Measurements from ENCODE around the gene CHAF1A. TPM values are rescaled to one million over a fixed set of nuclear protein-coding genes. Genes with fewer than 3 reads are reported as not detected.
A peak's percentile ranks its signal among the peaks of the same experiment; 100 is the strongest.

The CHAF1A gene
- total RNA-seq, 3 donors from 2014 or later = 17.3 to 24.9 (median 18.1) TPM

DNA sequence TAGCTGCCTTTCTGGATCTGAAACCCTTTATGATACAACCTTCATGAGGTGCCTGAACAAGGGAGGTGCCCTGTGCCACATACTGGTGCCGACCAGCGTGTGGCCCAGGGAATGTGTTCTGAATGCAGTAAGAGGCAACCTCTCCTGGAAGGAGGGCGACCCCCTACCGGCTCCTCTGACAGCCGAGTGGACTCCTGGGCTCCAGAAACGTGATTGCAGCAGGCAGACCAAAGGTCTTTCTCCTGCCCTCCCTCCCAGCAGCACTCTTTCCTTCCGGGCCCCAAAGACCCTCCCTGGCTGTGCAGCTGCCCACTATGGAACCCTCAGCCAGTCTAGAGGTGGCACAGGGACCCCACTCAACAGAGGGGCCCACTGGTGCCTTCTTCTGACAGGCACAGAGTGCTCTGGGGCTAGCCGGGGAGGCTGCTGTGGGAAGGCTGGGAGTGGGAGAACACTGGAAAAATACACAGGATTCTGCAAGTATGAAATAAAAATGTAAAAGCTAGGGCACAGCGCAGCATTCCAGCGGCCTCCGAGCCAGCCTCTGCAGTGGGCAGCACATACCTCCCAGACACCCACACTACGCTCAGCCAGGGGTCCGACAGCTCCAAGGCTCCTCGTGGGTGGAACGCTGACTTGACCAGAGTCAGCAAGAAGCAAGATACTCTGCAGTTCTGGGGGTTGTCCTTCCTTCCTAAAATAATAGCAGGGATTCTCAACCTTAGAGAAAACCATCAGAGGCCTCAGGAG, 17.0 kb upstream of the CHAF1A start:
- Histone ChIP-seq H3K9me3 (no peaks in the 10 kb centered on the region), H3K36me3 (ENCODE audit: low read depth) (no peaks in the 10 kb centered on the region), H3K4me3 (no peak overlapping the region), H3K4me1 (ENCODE audit: low read depth) (peaks cover 2% of the 10 kb centered on the region)
- ATAC-seq (no peak), DNase-seq (no peak)
- intact Hi-C loops (cut with DNase I, micrococcal nuclease) = no loop called here
- TF ChIP-seq, protein P1, sequence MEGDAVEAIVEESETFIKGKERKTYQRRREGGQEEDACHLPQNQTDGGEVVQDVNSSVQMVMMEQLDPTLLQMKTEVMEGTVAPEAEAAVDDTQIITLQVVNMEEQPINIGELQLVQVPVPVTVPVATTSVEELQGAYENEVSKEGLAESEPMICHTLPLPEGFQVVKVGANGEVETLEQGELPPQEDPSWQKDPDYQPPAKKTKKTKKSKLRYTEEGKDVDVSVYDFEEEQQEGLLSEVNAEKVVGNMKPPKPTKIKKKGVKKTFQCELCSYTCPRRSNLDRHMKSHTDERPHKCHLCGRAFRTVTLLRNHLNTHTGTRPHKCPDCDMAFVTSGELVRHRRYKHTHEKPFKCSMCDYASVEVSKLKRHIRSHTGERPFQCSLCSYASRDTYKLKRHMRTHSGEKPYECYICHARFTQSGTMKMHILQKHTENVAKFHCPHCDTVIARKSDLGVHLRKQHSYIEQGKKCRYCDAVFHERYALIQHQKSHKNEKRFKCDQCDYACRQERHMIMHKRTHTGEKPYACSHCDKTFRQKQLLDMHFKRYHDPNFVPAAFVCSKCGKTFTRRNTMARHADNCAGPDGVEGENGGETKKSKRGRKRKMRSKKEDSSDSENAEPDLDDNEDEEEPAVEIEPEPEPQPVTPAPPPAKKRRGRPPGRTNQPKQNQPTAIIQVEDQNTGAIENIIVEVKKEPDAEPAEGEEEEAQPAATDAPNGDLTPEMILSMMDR (IDR thresholded peaks at IDR 0.05) = no peak

DNA sequence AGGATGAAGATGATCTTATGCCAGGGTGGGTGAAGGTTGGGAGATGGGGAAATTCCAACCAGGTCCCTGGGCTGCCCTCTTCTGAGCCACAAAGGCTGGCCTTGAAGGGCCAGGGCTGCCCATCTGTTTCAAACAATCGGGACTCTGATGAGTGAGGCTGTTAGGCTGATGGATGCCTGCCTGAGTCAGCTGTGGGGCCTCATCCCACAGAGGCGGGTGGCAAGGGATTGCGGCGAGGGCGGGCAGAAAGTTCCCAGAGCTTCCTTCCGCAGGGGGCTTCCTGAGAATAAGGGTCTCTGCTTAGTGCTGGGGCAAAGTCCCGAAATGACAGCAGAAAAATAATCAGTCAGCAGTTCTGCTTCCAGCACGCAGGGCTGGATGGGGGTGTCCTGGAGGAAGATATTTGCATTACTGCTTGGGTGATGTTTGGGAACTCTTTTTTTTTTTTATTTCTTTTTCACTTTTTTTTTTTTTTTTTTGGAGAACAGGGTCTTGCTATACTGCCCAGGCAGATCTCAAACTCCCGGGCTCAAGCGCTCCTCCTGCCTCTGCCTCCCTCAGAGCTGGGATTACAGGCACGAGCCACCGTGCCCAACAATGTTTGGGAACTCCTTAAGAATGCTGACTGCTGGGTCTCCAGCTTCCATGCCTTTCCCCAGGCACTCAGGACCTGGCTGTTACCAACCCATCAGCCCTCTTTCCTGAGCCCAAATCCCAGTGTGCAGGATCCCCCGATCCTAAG, 16.2 kb upstream of the CHAF1A start:
- no peaks in the 10 kb centered on the region for H3K36me3 ChIP-seq (ENCODE audit: low read depth)
- intact Hi-C loops (cut with DNase I, micrococcal nuclease) = no loop called here
- TF ChIP-seq, protein P1 (IDR thresholded peaks at IDR 0.05) = no peak
- no peak overlapping the region for H3K4me3 ChIP-seq
- H3K4me1 ChIP-seq (ENCODE audit: low read depth) = peaks cover 5% of the 10 kb centered on the region
- ATAC-seq (no peak), DNase-seq (no peak)
- H3K9me3 ChIP-seq = no peaks in the 10 kb centered on the region

DNA sequence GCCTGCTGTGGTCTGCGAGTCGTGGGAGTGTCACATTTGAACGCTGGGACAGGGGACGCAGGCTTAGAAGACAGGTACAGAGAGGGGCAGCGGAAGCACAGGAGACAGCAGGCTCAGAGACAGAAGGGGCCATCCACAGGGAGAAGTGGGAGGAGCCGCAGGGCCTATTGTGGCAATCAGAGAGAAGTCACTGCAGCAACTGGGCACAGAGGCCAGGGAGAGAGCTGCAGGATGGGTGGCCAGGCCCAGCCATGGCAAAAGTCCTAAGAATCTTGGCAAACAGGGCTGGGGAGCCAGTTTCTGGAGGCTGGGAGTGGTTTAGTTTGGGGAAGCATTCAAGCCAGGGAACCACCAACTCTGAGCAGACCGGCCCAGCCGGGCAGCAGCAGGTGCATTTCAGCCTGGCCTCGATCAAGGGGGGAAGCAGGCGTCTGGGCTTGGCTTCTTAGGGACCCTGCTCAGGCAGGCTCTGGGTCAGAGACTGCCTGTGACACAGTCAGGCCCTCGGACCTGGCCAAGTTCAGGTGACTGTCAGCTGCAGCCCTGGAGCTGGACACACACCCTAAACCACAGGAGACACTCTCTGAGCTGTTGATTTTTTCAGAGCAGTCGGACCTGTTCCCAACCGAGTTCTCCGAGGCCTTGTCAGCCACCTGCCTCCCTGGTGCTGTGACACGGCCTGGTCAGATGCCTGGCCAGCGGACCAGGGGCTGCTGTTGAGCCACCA, 13.9 kb upstream of the CHAF1A start:
- no peak overlapping the region for H3K4me3 ChIP-seq
- peaks cover 12% of the 10 kb centered on the region for H3K4me1 ChIP-seq (ENCODE audit: low read depth)
- no peak for DNase-seq
- TF ChIP-seq, protein P1 (IDR thresholded peaks at IDR 0.05) = no peak
- no peak for ATAC-seq
- H3K36me3 ChIP-seq (ENCODE audit: low read depth) = no peaks in the 10 kb centered on the region
- no peaks in the 10 kb centered on the region for H3K9me3 ChIP-seq
- intact Hi-C loops (cut with DNase I, micrococcal nuclease) = no loop called here

DNA sequence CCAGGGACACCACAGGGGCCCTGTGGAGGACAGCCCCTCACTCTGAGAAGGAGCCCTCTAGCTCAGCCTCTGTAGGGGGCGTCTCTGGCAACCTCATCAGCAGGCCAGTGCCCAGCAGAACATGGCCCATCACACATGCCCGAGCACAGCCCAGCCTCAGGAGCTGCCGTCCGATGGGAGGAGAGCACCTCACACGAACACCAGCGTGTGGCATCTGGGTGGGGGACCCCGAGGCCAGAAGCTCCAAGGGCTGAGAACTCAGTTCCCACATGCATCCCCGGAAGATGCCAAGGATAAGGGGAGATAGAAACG, 13.4 kb upstream of the CHAF1A start:
- Histone ChIP-seq H3K36me3 (ENCODE audit: low read depth) (no peaks in the 10 kb centered on the region), H3K4me1 (ENCODE audit: low read depth) (peaks cover 12% of the 10 kb centered on the region), H3K9me3 (no peaks in the 10 kb centered on the region), H3K4me3 (no peak overlapping the region)
- peak in 1 of 3 donors; percentile 40 for DNase-seq
- intact Hi-C loops (cut with DNase I, micrococcal nuclease) = no loop called here
- TF ChIP-seq, protein P1 (IDR thresholded peaks at IDR 0.05) = no peak
- no peak for ATAC-seq

DNA sequence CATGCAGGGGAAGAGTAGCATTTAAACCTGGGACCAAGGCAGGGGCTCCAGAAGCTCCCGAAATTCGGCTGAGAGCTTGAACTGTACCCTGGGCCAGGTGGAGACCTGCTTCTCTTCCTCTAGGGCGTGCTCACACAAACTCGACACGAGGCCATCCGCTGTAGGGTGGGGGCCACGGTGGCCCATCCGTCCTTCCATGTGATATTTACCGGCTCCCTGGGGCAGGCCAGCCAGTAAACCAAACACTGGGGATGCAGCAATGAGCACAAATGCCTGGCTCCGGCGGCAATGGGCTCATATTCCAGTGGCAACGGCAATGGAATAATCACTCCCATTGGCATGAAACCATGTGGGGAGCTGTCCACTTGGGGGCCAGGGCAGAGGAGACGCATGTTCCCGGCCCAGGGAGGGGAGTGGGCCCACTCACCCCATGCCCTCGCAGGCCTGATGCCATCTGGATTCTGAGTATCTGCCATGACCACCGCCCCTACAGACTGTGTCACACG, 12.9 kb upstream of the CHAF1A start:
- no peak for ATAC-seq
- peaks cover 12% of the 10 kb centered on the region for H3K4me1 ChIP-seq (ENCODE audit: low read depth)
- TF ChIP-seq, protein P1 (IDR thresholded peaks at IDR 0.05) = no peak
- DNase-seq = peak in 1 of 3 donors; percentile 44
- no peaks in the 10 kb centered on the region for H3K9me3 ChIP-seq
- no peaks in the 10 kb centered on the region for H3K36me3 ChIP-seq (ENCODE audit: low read depth)
- intact Hi-C loops (cut with DNase I, micrococcal nuclease) = no loop called here
- H3K4me3 ChIP-seq = no peak overlapping the region

Data from mucosa of descending colon (tissue), 3 donors.